Activated T-cell treated with anti-CD3 and anti-CD28 coated beads, Interleukin-2, amount 50 U/mL, for 4 hours (primary cell): ENCODE data around the gene MBNL1. TPM values are rescaled to one million over a fixed set of nuclear protein-coding genes. Genes with fewer than 3 reads are reported as not detected.

Experiments used
- ATAC-seq, 2 donors: fragments of 200-7000 bp; cut with Tn5 transposase; one replicate each; pipeline ENCODE4 v1.10.0; 2021
- DNase-seq: peaks from one replicate; pipeline ENCODE4 v3.0.0-alpha.2; 2020
- H3K27me3 Mint-ChIP-seq: one replicate; pipeline ENCODE4 v1.8.0; 2021; ENCODE audit warnings: low read depth, mixed read lengths
- H3K36me3 Mint-ChIP-seq: one replicate; pipeline ENCODE4 v1.8.0; 2022; ENCODE audit warnings: mixed read lengths; ENCODE audit not compliant: insufficient read depth
- H3K4me1 Mint-ChIP-seq: one replicate; pipeline ENCODE4 v1.8.0; 2021; ENCODE audit warnings: low read depth, mixed read lengths
- H3K4me3 Mint-ChIP-seq: one replicate; pipeline ENCODE4 v1.8.0; 2021; ENCODE audit warnings: mild to moderate bottlenecking, moderate library complexity, mixed read lengths
- H3K9me3 Mint-ChIP-seq: one replicate; pipeline ENCODE4 v1.8.0; 2021; ENCODE audit warnings: mixed read lengths
- total RNA-seq, 3 donors: library from RNA; stranded (reverse); gene quantifications; one replicate each; pipeline ENCODE4 v1.2.1, GENCODE V29; 2021

The MBNL1 gene
- total RNA-seq, 3 donors from 2014 or later: 343 to 376 (median 347) TPM

DNA sequence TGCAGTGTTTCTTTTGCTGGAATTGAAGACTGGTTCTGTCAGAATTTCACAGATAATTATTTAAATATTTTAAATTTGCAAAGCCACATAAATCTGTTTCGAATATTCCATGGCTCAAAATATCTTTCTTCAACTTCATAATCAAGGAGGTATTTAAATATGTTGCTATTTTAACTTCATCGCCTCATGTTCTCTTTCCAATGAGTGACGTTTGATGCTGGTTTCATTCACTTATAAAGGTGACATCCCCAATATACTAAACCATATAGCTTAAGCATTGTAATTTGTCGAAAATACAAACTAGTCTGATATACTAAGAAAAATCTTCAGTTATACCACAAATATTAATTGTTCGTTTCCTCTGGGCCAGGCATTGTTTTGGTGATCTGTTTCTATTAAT lies 22.5 kb downstream of the MBNL1 start:
- Mint-ChIP-seq H3K4me3 (peak overlapping the region; percentile 48), H3K36me3 (peaks cover 25% of the 10 kb centered on the region), H3K27me3 (no peaks in the 10 kb centered on the region), H3K9me3 (no peaks in the 10 kb centered on the region), H3K4me1 (peaks cover 80% of the 10 kb centered on the region)
- DNase-seq (no peak), ATAC-seq (no peak)

DNA sequence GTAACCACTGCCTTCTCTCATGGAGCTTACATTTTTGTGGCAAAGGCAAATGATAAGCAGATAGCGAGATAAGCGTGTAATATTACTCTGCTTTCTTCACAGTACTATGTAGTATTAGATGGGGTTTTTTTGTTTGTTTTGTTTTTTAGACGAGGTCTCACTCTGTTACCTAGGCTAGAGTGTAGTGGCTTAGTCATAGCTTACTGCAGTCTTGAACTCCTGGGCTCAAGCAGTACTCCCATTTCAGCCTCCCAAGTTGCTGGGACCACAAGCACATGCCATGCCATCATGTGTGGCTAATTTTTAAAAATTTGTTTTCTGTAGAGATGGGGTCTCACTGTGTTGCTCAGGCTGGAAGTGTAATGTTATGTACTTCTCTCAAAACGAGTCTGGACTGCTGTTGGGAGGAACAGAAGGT lies 22.9 kb downstream of the MBNL1 start:
- Mint-ChIP-seq H3K9me3 (no peaks in the 10 kb centered on the region), H3K4me1 (peaks cover 83% of the 10 kb centered on the region), H3K27me3 (no peaks in the 10 kb centered on the region), H3K4me3 (peak overlapping the region; percentile 48), H3K36me3 (peaks cover 27% of the 10 kb centered on the region)
- DNase-seq (no peak), ATAC-seq (peak; percentile 50 to 53)

DNA sequence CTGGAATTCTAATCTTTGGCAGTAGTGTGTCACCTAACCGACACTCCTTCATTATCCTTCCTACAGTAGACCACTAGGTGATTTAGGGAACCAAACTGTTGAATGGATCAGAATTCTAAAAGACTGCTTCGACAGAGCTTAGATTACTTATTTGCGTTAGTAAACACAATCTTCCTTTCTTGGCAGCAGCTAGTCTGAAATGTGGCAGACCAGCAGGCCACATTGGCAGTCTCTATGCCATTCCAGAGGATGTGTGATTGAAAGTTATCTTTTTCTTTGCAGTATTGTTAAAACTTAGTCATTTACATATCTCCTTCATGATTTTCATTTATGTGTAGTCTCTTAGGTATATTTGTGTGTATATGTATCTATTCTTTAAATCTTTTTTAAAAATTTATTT lies 23.6 kb downstream of the MBNL1 start:
- peaks cover 29% of the 10 kb centered on the region for H3K36me3 Mint-ChIP-seq
- no peak overlapping the region for H3K4me3 Mint-ChIP-seq
- peaks cover 82% of the 10 kb centered on the region for H3K4me1 Mint-ChIP-seq
- ATAC-seq: no peak
- H3K27me3 Mint-ChIP-seq: no peaks in the 10 kb centered on the region
- DNase-seq: no peak
- H3K9me3 Mint-ChIP-seq: no peaks in the 10 kb centered on the region

DNA sequence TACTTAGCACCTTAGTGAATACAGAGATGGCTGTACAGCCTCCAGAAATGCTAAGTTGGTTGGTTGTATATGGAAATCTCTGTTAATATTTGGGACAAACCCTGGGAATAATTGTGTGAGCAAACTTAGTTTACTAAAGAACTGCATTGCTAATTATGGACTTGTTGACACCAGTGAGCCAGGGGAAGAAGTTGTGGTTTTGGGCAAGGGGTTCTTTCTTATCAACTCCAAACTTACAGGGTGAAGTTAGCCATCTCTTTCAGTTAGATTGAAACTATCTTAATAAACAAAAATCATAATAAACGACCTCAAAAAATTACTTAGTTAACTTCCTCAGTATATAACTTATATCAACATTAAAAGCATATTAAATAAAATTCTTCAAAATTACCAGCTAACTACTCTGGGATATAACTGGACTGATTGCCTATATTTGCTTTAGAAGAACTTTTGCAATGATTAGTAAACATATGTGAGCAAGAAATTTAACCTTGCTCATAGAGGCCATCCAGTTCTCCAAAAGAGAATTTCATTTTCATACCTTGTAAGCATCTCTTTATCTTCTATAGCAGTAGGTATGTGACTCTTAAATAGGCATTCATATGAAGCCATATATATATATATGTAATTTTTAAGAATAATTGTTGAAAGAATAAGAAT lies 24.7 kb downstream of the MBNL1 start:
- H3K27me3 Mint-ChIP-seq: no peaks in the 10 kb centered on the region
- H3K36me3 Mint-ChIP-seq: peaks cover 30% of the 10 kb centered on the region
- DNase-seq (no peak), ATAC-seq (no peak)
- peak overlapping the region; percentile 35 for H3K4me3 Mint-ChIP-seq
- peaks cover 79% of the 10 kb centered on the region for H3K4me1 Mint-ChIP-seq
- H3K9me3 Mint-ChIP-seq: no peaks in the 10 kb centered on the region

DNA sequence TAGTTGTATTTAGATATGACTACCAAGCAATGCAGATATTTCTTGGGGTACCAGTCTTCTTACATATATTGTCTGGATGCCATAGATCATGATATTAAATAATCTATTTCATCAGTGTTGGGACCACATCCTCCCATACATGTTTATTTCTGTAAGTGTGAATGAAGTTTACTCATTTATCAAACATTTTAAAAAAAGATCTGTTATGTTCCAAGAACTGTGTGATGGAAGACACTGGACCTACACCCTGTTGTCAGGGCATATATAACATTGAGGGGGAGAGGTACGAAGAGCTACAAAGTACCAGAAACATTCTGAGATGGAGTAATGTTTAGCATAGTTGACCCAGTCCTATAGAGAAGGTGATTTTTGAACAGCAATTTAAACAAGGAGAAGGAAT lies 26.6 kb downstream of the MBNL1 start:
- DNase-seq (no peak), ATAC-seq (no peak)
- H3K4me3 Mint-ChIP-seq: no peak overlapping the region
- peaks cover 85% of the 10 kb centered on the region for H3K4me1 Mint-ChIP-seq
- no peaks in the 10 kb centered on the region for H3K9me3 Mint-ChIP-seq
- no peaks in the 10 kb centered on the region for H3K27me3 Mint-ChIP-seq
- H3K36me3 Mint-ChIP-seq: peaks cover 45% of the 10 kb centered on the region

DNA sequence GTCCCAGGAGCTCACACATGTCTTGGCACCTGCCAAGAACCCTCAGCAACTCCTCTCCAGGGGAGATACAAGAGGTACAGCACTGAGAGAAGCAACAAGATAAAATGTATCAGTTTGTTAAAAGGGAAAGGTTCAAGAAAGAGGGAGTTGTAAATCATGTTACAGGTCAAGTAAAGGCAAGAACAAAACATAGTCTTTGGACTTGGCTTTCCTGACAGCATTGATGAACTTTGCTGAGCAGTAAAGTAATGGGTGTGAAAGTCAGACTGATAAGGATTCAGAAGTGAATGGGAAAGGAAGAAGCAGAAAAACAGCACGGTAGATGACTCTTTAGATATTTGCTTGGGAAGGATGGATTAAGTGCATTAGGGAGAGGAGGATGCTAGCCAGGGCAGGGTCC lies 27.1 kb downstream of the MBNL1 start:
- DNase-seq (no peak), ATAC-seq (no peak)
- no peaks in the 10 kb centered on the region for H3K27me3 Mint-ChIP-seq
- peak overlapping the region; percentile 22 for H3K4me3 Mint-ChIP-seq
- H3K9me3 Mint-ChIP-seq: no peaks in the 10 kb centered on the region
- H3K36me3 Mint-ChIP-seq: peaks cover 49% of the 10 kb centered on the region
- H3K4me1 Mint-ChIP-seq: peaks cover 84% of the 10 kb centered on the region

DNA sequence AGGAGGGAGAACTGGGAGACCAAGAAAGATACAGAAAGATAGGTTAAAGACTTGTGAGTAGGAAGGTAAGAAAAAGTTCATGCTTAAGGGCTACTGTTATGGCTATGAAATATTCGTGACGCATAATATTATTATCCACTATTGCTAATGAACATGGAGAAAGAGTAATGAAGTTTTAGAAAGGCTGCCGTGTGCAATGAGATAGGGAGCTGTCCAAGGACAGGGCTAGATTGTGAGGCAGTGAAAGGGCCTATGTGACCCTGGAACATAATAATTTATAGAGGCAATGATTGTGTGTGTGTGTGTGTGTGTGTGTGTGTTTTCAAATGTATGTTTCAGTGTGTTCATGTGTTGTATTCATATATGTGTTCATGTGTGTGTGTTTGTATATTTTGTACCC lies 27.7 kb downstream of the MBNL1 start:
- H3K36me3 Mint-ChIP-seq: peaks cover 52% of the 10 kb centered on the region
- ATAC-seq (no peak), DNase-seq (no peak)
- no peaks in the 10 kb centered on the region for H3K27me3 Mint-ChIP-seq
- H3K4me3 Mint-ChIP-seq: peak overlapping the region; percentile 22
- no peaks in the 10 kb centered on the region for H3K9me3 Mint-ChIP-seq
- peaks cover 84% of the 10 kb centered on the region for H3K4me1 Mint-ChIP-seq

DNA sequence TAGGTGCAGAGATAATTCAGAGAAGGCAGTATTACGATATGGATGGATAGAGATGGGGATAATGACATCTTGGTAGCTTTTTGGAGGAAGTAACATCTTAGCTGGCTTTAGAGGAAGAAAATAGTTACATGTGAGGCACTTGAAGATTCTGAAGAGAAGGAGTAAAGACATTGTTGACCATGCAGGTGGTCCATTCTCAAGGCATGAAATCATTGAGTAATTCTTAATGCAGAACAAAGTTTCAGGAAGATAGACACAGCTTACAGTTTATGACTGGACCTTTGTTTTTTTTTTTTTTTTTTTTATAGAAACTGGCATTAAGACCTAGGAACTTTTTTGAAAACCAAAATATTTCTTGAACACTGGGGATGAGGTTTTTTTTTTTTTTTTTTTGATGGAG lies 28.2 kb downstream of the MBNL1 start:
- peaks cover 84% of the 10 kb centered on the region for H3K4me1 Mint-ChIP-seq
- H3K36me3 Mint-ChIP-seq: peaks cover 47% of the 10 kb centered on the region
- ATAC-seq (no peak), DNase-seq (no peak)
- peak overlapping the region; percentile 22 for H3K4me3 Mint-ChIP-seq
- H3K27me3 Mint-ChIP-seq: no peaks in the 10 kb centered on the region
- H3K9me3 Mint-ChIP-seq: no peaks in the 10 kb centered on the region

DNA sequence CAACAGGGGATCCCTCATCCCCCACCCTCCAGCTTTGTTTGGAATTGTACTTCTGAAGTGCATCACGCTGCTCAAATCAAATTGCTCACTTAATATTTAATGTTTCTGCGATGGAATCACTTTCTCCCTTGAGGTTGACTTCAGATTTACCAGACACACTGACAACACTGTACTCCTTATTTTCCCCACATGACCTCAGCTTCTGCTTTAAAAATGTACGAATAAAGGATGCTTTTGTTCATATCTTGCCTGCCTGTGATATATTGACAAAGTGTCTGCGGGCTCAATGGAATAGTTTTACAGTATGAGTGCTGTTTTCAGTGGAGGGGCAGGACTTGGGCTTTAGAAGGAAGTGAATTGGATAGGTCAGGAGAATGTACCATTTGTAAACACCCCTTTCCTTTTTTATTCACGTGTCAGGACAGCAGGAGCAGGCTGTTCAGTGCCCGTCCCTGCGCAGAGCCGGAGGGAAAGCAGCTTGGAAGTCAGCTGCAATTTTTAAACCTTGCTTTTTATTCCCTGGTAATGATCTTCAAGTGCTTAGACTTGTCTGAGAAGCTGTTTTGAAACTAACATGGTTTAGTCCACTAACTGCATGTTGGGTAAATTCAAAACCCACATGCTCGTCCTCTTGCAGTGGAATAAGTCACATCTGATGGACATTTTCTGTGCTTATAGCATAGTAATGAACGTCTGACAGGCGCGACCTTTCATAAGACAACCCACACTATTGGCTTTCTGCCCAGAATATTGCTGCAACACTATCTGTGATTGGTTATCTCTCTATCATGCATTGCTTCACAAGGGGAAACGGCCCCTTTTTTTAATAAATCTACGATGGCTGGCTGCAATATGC lies 29.9 kb downstream of the MBNL1 start:
- ATAC-seq (peak; percentile 80 to 81), DNase-seq (peak; percentile 38)
- no peaks in the 10 kb centered on the region for H3K27me3 Mint-ChIP-seq
- no peaks in the 10 kb centered on the region for H3K9me3 Mint-ChIP-seq
- H3K4me3 Mint-ChIP-seq: peak overlapping the region; percentile 70
- peaks cover 82% of the 10 kb centered on the region for H3K4me1 Mint-ChIP-seq
- H3K36me3 Mint-ChIP-seq: peaks cover 40% of the 10 kb centered on the region

DNA sequence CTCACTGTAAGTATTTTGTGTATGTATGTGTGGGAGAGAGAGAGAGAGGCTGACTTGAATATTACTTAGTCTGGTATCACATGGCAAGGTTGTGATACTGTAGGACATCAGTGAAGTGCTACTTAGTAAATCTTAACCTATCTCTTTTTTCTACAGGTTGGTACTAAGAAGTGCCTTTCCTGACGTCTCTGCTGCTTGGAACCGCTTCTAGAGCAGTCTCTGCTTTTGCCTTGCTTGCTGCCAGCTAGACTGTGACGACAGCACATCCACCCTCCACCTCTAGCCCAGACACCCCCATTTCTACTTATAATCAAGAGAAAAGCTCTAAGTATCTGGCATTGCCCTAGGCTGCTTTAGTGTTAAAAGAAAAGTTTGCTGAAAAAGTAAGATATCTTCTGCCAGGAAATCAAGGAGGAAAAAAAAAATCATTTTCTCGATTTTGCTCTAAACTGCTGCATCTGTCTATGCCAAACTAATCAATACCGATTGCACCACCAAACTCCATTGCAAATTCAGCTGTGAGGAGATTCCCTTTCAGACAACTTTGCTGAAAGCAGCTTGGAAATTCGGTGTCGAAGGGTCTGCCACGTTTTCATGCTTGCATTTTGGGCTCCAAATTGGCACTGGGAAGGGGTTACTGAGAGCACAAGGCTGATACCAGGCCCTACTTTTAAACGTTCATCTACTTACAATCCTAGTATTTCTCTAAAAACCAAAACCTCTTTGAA lies 30.7 kb downstream of the MBNL1 start:
- ATAC-seq: peak in 1 of 2 donors; percentile 25
- Mint-ChIP-seq H3K4me1 (peaks cover 82% of the 10 kb centered on the region), H3K4me3 (peak overlapping the region; percentile 70), H3K9me3 (no peaks in the 10 kb centered on the region), H3K36me3 (peaks cover 40% of the 10 kb centered on the region), H3K27me3 (no peaks in the 10 kb centered on the region)
- no peak for DNase-seq

DNA sequence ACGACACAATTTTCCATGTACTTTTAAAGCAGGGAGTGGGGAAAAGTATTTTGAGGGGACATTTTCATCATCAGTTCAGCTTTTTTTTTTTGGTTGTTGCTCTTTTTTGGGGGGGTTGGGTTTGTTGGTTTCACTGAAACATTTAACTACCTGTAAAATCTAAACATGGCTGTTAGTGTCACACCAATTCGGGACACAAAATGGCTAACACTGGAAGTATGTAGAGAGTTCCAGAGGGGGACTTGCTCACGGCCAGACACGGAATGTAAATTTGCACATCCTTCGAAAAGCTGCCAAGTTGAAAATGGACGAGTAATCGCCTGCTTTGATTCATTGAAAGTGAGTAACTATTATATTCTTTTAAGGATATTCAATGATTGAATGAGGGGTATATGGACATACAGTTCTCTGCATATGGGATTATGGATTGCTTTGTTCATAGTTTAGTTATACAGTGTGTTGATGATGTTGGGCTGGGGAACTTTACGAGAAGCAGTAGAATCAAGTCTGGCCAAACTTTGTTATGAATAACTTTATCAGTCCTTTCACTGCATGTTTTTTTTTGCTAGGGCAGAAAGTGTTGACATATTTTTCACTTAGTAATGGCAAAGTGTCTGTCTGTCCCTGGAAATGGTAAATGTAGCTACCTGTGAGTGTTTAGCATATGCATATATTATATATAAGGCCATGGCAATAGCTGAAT lies 31.5 kb downstream of the MBNL1 start:
- no peaks in the 10 kb centered on the region for H3K9me3 Mint-ChIP-seq
- H3K4me3 Mint-ChIP-seq: peak overlapping the region; percentile 70
- peaks cover 84% of the 10 kb centered on the region for H3K4me1 Mint-ChIP-seq
- peaks cover 40% of the 10 kb centered on the region for H3K36me3 Mint-ChIP-seq
- H3K27me3 Mint-ChIP-seq: no peaks in the 10 kb centered on the region
- no peak for ATAC-seq
- no peak for DNase-seq

DNA sequence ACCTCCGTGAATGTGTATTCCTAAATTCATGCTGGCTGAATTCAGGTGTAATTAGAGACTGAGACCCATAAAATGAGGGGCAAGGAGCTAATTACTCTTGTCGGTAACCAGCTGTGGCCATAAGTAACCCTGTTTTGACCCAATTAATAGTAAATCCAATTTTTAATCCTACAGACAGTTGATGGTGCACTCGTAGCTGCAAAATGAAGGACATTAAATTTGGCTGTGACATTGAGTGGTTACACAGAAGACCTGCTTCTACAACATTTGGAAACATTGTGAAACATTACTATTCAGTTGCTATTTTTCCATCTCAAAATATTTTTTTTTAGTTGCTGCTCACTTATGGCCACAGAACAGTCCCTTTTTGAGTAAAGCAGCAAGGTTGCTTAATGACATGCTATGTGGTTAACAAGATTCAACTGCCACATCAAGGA lies 33.0 kb downstream of the MBNL1 start:
- DNase-seq: no peak
- Mint-ChIP-seq H3K4me1 (peaks cover 82% of the 10 kb centered on the region), H3K36me3 (peaks cover 36% of the 10 kb centered on the region)

DNA sequence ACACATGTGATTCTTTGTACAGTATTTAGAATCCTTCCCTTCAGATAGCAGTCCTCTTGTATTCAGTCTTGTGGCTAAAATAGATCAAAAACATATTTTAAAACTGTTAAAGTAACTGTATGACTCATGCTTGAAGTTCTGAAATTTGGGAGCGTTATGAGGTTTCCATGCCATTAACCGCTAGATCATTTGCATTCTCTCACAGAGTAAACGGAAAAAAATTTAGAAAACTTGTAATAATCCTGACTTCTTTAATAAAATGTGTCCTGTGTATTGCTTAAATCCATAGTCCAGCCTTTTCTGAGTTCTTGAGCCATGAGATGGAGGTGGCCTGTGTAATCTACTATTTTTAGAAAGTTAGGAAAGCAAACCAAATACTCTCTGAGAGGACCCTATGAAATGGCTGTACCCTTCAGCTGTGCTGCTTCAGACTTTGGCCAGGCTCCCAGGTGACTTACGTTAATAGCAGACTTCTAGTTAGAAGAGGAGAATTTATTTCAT lies 33.8 kb downstream of the MBNL1 start:
- no peak for DNase-seq
- peaks cover 38% of the 10 kb centered on the region for H3K36me3 Mint-ChIP-seq
- H3K27me3 Mint-ChIP-seq: no peaks in the 10 kb centered on the region
- H3K4me1 Mint-ChIP-seq: peaks cover 82% of the 10 kb centered on the region
- peak overlapping the region; percentile 26 for H3K4me3 Mint-ChIP-seq
- H3K9me3 Mint-ChIP-seq: no peaks in the 10 kb centered on the region
- peak; percentile 22 to 47 for ATAC-seq

More for the DNA sequence above, 33.0 kb downstream of the MBNL1 start:
- ATAC-seq: peak in 1 of 2 donors; percentile 23
- H3K27me3 Mint-ChIP-seq: no peaks in the 10 kb centered on the region
- no peaks in the 10 kb centered on the region for H3K9me3 Mint-ChIP-seq
- H3K4me3 Mint-ChIP-seq: peak overlapping the region; percentile 58

DNA sequence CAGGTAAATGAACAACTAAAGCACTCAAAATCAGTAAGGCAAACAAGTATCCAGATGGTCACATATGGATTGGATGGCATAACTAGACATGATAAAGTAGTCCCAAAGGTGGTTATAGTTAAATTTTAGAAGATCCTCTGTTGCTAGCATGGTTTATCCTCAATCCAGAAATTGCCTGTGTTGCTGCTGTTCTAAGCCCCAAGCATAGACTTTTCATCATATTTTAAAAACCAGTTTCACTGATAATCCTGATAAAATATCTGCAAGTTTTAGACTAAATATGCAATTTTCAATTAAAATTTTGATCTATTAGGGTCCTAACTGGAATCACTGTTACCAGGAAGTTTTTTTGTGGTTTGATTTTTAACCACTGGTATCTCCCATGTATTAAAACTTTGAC lies 35.4 kb downstream of the MBNL1 start:
- H3K36me3 Mint-ChIP-seq: peaks cover 40% of the 10 kb centered on the region
- DNase-seq: no peak
- H3K4me3 Mint-ChIP-seq: no peak overlapping the region
- H3K4me1 Mint-ChIP-seq: peaks cover 86% of the 10 kb centered on the region
- no peaks in the 10 kb centered on the region for H3K9me3 Mint-ChIP-seq
- no peak for ATAC-seq
- no peaks in the 10 kb centered on the region for H3K27me3 Mint-ChIP-seq
